Fibroblast of peridontal ligament (primary cell): ENCODE results near the gene CCR8.

Experiments used
- DNase-seq: peaks from one replicate; pipeline ENCODE4 v3.0.0-alpha.2; 2010; ENCODE audit errors: extremely low read depth

Gene CCR8

GRCh38 chr3:39329493-39329892, at the start of gene CCR8:
Gene CCR8 (plus strand): TSS chr3:39329709. CDS start chr3:39332332, 2,623 bp downstream.
- DNase-seq: no peak

- DNase-seq: no peak
These were observed 49.6 kb upstream of the CCR8 start, which contains the start of gene CX3CR1 for GRCh38 chr3:39279745-39280517. Gene CX3CR1 (minus strand): TSS chr3:39280036. CDS start chr3:39266509, 13,527 bp downstream.

GRCh38 chr3:39280571-39280970, 48.9 kb upstream of the CCR8 start:
- DNase-seq: no peak

GRCh38 chr3:39281533-39281932, 48.0 kb upstream of the CCR8 start:
- DNase-seq: no peak

- no peak for DNase-seq
These were observed 47.5 kb upstream of the CCR8 start for GRCh38 chr3:39282057-39282456.

- DNase-seq: no peak
These were observed 45.0 kb upstream of the CCR8 start for GRCh38 chr3:39284457-39284881.

- DNase-seq: no peak
These were observed 44.2 kb upstream of the CCR8 start for GRCh38 chr3:39285332-39285731.

- no peak for DNase-seq
These were observed 42.7 kb upstream of the CCR8 start for GRCh38 chr3:39286771-39287170.

GRCh38 chr3:39287216-39288164, 42.0 kb upstream of the CCR8 start:
- no peak for DNase-seq

GRCh38 chr3:39288300-39288808, 41.2 kb upstream of the CCR8 start:
- DNase-seq: peak; percentile 59

GRCh38 chr3:39289107-39289506, 40.4 kb upstream of the CCR8 start:
- no peak for DNase-seq

- DNase-seq: peak; percentile 37
These were observed 39.3 kb upstream of the CCR8 start for GRCh38 chr3:39290255-39290654.

GRCh38 chr3:39291903-39292329, 37.6 kb upstream of the CCR8 start:
- DNase-seq: peak; percentile 53

GRCh38 chr3:39292961-39293360, 36.5 kb upstream of the CCR8 start:
- no peak for DNase-seq

GRCh38 chr3:39294446-39295183, 34.9 kb upstream of the CCR8 start:
- no peak for DNase-seq

GRCh38 chr3:39295184-39295775, 34.2 kb upstream of the CCR8 start:
- DNase-seq: no peak

- DNase-seq: no peak
These were observed 33.1 kb upstream of the CCR8 start for GRCh38 chr3:39296197-39297077.

- DNase-seq: no peak
These were observed 30.2 kb upstream of the CCR8 start for GRCh38 chr3:39299279-39299678.

- no peak for DNase-seq
These were observed 27.3 kb upstream of the CCR8 start for GRCh38 chr3:39302178-39302577.

- no peak for DNase-seq
These were observed 16.2 kb upstream of the CCR8 start for GRCh38 chr3:39313289-39313688.
